ENCODE results near the gene FBXL13. TPM values are rescaled to one million over a fixed set of nuclear protein-coding genes. Genes with fewer than 3 reads are reported as not detected.

FBXL13 gene
- total RNA-seq, 1 donor from 2014 or later = 3.0 TPM

DNA sequence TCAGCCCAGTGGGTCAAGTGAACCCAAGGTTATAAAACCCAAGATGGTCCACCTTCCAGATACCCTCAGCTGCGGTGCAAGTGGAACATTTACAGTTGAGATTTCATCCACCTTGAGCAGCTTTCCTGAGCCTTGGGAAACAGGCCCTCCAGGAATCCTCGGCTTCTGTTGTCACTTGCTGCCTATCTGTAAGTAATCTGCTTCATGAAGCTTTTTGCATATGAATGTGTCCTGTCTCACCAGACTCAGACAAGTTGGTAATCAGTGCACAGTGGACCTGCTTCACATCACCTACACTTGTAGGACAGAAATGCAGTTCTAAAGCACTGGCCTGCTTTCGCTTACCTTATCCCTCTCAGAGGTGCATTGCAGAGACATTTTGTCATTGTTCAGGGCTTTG is 245.5 kb downstream of the FBXL13 start:
- intact Hi-C loops (cut with DNase I) = no loop called here
- H3K4me1 ChIP-seq = no peaks in the 10 kb centered on the region
- no peak for DNase-seq
- H3K4me3 ChIP-seq = no peak overlapping the region
- H3K36me3 ChIP-seq = peaks cover 10% of the 10 kb centered on the region
- no peaks in the 10 kb centered on the region for H3K27me3 ChIP-seq
- TF ChIP-seq, protein P1, sequence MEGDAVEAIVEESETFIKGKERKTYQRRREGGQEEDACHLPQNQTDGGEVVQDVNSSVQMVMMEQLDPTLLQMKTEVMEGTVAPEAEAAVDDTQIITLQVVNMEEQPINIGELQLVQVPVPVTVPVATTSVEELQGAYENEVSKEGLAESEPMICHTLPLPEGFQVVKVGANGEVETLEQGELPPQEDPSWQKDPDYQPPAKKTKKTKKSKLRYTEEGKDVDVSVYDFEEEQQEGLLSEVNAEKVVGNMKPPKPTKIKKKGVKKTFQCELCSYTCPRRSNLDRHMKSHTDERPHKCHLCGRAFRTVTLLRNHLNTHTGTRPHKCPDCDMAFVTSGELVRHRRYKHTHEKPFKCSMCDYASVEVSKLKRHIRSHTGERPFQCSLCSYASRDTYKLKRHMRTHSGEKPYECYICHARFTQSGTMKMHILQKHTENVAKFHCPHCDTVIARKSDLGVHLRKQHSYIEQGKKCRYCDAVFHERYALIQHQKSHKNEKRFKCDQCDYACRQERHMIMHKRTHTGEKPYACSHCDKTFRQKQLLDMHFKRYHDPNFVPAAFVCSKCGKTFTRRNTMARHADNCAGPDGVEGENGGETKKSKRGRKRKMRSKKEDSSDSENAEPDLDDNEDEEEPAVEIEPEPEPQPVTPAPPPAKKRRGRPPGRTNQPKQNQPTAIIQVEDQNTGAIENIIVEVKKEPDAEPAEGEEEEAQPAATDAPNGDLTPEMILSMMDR (IDR thresholded peaks at IDR 0.05) = no peak
- no peak overlapping the region for H3K27ac ChIP-seq
- no peak for ATAC-seq
- no peaks in the 10 kb centered on the region for H3K9me3 ChIP-seq

DNA sequence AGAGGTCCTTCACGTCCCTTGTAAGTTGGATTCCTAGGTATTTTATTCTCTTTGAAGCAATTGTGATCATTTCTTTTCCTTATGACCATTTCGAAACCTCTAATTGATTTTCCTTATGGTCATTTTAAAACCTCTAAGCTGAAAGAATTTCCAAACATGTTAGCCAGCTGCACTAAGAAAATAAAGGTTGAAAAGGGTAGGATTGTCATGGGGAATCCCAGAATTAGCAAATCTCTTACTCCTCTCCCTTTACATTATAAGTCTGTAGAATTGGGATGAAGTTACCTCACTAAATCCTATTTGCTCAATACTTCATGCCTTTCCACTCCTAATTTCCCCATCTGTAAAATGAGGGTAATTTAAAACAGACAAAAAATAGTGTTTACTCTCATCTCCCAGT is 246.3 kb downstream of the FBXL13 start:
- Histone ChIP-seq H3K27me3 (no peaks in the 10 kb centered on the region), H3K4me1 (no peaks in the 10 kb centered on the region), H3K4me3 (no peak overlapping the region), H3K36me3 (peaks cover 14% of the 10 kb centered on the region), H3K27ac (no peak overlapping the region), H3K9me3 (no peaks in the 10 kb centered on the region)
- TF ChIP-seq, protein P1 (IDR thresholded peaks at IDR 0.05) = no peak
- ATAC-seq (no peak), DNase-seq (no peak)
- intact Hi-C loops (cut with DNase I) = no loop called here

DNA sequence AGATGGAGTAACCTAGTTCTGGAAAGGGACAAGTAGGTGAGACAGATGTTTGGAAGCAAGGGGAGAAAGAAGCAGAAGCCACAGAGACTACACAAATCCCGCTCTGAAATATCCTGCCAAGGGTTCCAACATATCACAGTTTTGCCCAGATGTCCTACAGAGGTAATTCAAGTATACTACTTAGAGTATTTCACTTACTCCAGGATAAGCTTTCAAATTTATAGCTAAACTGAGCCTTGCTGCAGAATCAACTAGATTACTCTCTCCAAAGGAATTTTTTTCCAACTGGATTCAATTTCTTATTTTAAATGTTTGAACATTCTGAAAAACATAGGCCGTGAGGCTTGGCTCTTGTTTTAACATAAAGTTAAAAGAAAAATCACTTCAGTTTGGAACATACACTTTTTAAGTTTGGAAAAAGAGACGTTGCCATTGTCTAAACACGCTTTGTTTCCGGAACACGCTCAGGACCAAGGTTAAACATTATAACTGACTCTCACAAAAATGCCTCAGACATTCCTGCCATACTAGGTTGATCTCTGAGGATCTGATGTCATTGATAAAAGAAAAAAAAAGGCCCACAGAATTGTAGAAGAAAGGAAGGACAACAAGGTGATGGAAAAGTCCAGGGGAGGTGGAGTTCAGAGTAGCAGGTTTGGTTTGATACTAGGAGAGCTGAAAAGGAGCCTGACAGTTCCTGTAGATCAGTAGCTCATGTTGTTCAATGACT is 251.0 kb downstream of the FBXL13 start:
- H3K4me3 ChIP-seq = no peak overlapping the region
- H3K4me1 ChIP-seq = no peaks in the 10 kb centered on the region
- H3K9me3 ChIP-seq = no peaks in the 10 kb centered on the region
- no peak for ATAC-seq
- peaks cover 12% of the 10 kb centered on the region for H3K36me3 ChIP-seq
- DNase-seq = no peak
- TF ChIP-seq, protein P1 (IDR thresholded peaks at IDR 0.05) = no peak
- H3K27ac ChIP-seq = no peak overlapping the region
- intact Hi-C loops (cut with DNase I) = no loop called here
- no peaks in the 10 kb centered on the region for H3K27me3 ChIP-seq

DNA sequence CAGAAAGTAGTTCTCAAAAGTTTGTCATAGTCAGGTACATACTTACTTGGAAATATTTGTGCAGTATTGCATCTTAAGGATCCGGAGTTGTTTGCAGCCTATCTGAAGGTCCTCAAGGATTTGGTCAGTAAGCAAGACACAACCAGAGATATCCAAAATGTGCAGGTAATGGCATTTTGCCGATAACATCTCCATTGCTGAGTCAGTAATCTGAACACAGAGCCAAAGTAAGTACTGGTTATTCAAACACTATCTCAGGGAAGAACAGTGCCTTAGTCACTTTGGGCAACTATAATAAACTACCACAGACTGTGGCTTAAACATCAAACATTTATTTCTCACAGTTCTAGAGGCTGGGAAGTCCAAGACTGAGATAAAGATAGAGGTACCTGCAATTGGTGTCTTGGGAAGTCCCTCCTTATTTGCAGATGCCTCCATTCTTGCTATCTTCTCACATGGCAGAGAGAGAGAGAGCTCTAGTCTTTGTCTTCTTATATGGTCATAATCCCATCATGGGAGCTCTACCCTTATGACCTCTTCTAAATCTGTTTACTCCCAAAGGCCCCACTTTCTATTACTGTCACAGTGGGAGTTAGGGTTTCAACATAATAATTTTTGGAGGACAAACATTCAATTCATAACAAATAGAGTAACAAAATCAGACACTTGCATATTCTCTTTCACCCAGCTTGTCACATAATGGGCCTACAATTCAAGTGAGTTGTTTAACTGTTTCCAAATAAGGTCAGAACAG is 252.4 kb downstream of the FBXL13 start:
- Histone ChIP-seq H3K27ac (no peak overlapping the region), H3K9me3 (no peaks in the 10 kb centered on the region), H3K4me1 (no peaks in the 10 kb centered on the region), H3K27me3 (no peaks in the 10 kb centered on the region), H3K4me3 (no peak overlapping the region), H3K36me3 (peaks cover 12% of the 10 kb centered on the region)
- DNase-seq (no peak), ATAC-seq (no peak)
- TF ChIP-seq, protein P1 (IDR thresholded peaks at IDR 0.05) = no peak
- intact Hi-C loops (cut with DNase I) = no loop called here

DNA sequence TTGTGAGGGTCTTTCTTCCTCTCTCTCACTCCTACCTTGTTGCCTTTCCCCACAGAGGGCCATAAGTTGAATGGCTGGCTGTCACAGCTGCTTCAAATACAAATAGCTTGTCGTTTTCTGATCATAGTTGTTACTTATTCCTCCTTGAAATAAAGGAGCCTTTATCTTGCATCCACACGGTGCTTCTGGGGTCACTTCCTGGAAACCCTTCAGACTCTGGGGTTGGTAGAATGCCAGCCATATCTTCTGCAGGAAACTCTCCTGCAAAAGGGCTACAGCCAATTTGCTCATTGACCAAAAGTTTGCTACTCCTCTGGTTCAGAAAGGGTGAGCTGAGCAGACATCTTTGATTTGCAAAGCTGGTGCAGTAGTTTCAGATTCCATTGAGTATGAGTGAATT is 255.4 kb downstream of the FBXL13 start:
- intact Hi-C loops (cut with DNase I) = no loop called here
- H3K27ac ChIP-seq = no peak overlapping the region
- no peak for ATAC-seq

More for the DNA sequence above, 255.4 kb downstream of the FBXL13 start:
- no peak for DNase-seq
- H3K36me3 ChIP-seq = peaks cover 12% of the 10 kb centered on the region
- H3K9me3 ChIP-seq = no peaks in the 10 kb centered on the region
- H3K4me1 ChIP-seq = no peaks in the 10 kb centered on the region
- TF ChIP-seq, protein P1 (IDR thresholded peaks at IDR 0.05) = no peak
- no peak overlapping the region for H3K4me3 ChIP-seq
- no peaks in the 10 kb centered on the region for H3K27me3 ChIP-seq
